NB4 (cell line): ENCODE data around the gene ZNF716.

Experiments
- MYC ChIP-seq: IDR thresholded peaks from 2 replicates; pipeline ENCODE4 v1.6.1; 2011; ENCODE audit warnings: low read depth, low read length
- TF ChIP-seq, protein P1 (sequence below): IDR thresholded peaks from one replicate; pipeline ENCODE4 v1.5.1; 2012; ENCODE audit warnings: low read depth, low read length

DNA sequence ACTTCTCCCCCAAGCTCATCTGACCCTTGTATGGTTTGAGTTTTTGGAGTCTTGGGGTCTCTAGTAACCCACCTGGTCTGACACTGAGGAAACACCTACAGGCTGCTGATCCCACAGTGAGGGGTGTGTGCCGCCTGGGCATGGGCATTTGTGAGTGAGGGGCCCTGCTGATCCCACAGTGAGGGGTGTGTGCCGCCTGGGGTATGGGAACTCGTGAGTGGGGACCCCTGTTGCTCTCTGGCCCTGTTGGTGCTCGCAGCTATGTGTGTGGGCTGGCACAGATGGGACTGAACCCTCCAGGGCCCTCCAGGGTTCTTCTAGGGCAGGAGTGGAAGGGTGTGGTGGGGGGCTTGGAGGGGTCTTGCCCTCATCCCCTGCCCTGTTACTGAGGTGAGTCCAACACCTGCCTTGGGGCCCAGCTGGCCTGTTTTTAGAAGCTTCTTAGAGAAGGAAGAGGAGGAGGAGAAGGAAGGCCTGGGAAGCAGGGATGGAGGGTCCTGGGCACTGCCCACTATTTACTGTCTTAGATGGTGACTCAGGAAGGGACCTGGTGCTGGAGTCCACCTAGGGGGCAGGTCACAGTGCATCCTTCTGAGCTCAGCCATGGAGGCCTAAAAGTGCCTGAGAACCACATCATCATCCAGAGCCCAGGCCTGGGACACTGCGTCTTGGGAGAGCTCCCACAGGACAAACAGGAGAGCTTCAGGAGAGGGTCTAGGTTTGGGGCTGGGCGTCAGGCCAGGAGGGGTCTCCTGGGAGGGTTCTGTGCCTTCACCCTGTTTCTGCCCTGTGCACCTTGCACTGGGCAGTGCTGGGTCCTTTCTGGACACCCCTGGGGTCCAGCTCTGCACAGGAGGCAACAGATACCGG lies 36.2 kb upstream of the ZNF716 start:
- no peak for TF ChIP-seq MYC
- TF ChIP-seq, protein P1, sequence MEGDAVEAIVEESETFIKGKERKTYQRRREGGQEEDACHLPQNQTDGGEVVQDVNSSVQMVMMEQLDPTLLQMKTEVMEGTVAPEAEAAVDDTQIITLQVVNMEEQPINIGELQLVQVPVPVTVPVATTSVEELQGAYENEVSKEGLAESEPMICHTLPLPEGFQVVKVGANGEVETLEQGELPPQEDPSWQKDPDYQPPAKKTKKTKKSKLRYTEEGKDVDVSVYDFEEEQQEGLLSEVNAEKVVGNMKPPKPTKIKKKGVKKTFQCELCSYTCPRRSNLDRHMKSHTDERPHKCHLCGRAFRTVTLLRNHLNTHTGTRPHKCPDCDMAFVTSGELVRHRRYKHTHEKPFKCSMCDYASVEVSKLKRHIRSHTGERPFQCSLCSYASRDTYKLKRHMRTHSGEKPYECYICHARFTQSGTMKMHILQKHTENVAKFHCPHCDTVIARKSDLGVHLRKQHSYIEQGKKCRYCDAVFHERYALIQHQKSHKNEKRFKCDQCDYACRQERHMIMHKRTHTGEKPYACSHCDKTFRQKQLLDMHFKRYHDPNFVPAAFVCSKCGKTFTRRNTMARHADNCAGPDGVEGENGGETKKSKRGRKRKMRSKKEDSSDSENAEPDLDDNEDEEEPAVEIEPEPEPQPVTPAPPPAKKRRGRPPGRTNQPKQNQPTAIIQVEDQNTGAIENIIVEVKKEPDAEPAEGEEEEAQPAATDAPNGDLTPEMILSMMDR: no peak
